BLaER1 (cell line): Measurements from ENCODE around the gene PARN.
A peak's percentile ranks its signal among the peaks of the same experiment; 100 is the strongest.
"Not testable (repeated sequence)": the region's sequence is repeated elsewhere in the genome, so short reads cannot be mapped to it uniquely, and the experiment has no call there.

Experiments used
- H3K27ac ChIP-seq: shearing (Covaris generic); formaldehyde crosslinking; 2 replicates; pipeline ENCODE4 v1.8.1; 2022
- H3K27me3 ChIP-seq: shearing (Covaris generic); formaldehyde crosslinking; 2 replicates; pipeline ENCODE4 v1.8.1; 2022
- H3K36me3 ChIP-seq: shearing (Covaris generic); formaldehyde crosslinking; 2 replicates; pipeline ENCODE4 v1.8.1; 2022
- H3K4me1 ChIP-seq: shearing (Covaris generic); formaldehyde crosslinking; 2 replicates; pipeline ENCODE4 v1.8.1; 2022
- H3K4me2 ChIP-seq: shearing (Covaris generic); formaldehyde crosslinking; 2 replicates; pipeline ENCODE4 v1.8.1; 2022
- H3K4me3 ChIP-seq: shearing (Covaris generic); formaldehyde crosslinking; 2 replicates; pipeline ENCODE4 v1.8.1; 2022
- H3K9ac ChIP-seq: shearing (Covaris generic); formaldehyde crosslinking; 2 replicates; pipeline ENCODE4 v1.8.1; 2022
- H3K9me3 ChIP-seq: shearing (Covaris generic); formaldehyde crosslinking; 2 replicates; pipeline ENCODE4 v1.8.1; 2022
- H4K20me1 ChIP-seq: shearing (Covaris generic); formaldehyde crosslinking; 2 replicates; pipeline ENCODE4 v1.8.1; 2022
- Cebpa-rat ChIP-seq: shearing (Covaris generic); IDR thresholded peaks from 2 replicates; pipeline ENCODE4 v1.8.1; 2022

The PARN gene

DNA sequence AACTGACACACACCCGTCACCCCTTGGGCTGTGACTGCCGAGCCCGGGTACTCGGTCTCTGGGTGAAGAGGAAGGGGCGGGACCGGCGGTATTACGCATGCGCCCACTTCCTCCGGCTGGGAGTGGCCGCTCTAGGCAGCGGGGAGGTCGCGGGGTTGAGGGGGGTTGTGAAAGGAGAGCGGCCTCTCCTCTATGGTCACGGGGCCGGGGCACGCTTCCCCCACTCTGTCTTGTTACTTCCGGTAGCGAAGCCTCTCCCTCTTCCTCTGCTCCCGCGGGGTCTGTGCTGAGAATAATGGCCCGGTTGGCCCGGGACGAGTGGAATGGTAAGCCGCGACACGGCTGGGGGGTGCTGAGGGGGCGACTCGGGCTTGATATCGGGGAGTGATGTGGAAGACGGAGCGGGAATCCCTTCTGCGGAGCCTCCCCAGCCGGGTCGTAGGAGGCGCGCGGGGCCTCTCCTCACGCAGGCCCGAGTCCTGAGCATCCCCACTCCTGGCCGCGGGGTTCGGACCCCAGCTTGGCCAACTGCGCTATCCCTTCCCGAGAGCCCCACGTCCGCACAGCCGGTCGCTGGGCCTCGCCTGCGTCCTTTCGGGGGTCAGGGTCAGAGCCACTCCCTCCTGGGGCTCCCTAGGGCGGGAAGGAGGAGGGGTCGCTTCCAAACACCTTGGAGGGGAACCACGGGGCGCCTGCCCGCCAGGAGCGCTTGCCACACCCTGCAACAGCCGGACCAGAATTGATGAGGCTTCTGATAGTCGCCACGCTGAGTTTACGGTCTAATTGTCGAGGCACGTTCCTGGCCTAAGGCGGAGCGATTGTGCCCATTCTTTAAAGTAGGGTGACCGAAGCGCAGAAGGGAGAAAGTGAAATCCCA, 2.9 kb upstream of the PARN start, which contains the start of gene BFAR:
Gene BFAR (plus strand): TSS at position 259 of the 877 bp plus-strand sequence. CDS start 11,396 bp downstream, outside the sequence.
- peaks cover 44% of the 10 kb centered on the region for H3K4me1 ChIP-seq
- H3K9ac ChIP-seq = peak within 1 kb of the TSS; percentile 96
- H3K4me2 ChIP-seq = peak within 1 kb of the TSS; percentile 90
- peaks cover 50% of the 10 kb centered on the region for H4K20me1 ChIP-seq
- peaks cover 23% of the 10 kb centered on the region for H3K36me3 ChIP-seq
- no peaks in the 10 kb centered on the region for H3K9me3 ChIP-seq
- peak within 1 kb of the TSS; percentile 91 for H3K4me3 ChIP-seq
- peak within 1 kb of the TSS; percentile 89 for H3K27ac ChIP-seq
- no peaks in the 10 kb centered on the region for H3K27me3 ChIP-seq
- TF ChIP-seq Cebpa-rat = no peak

DNA sequence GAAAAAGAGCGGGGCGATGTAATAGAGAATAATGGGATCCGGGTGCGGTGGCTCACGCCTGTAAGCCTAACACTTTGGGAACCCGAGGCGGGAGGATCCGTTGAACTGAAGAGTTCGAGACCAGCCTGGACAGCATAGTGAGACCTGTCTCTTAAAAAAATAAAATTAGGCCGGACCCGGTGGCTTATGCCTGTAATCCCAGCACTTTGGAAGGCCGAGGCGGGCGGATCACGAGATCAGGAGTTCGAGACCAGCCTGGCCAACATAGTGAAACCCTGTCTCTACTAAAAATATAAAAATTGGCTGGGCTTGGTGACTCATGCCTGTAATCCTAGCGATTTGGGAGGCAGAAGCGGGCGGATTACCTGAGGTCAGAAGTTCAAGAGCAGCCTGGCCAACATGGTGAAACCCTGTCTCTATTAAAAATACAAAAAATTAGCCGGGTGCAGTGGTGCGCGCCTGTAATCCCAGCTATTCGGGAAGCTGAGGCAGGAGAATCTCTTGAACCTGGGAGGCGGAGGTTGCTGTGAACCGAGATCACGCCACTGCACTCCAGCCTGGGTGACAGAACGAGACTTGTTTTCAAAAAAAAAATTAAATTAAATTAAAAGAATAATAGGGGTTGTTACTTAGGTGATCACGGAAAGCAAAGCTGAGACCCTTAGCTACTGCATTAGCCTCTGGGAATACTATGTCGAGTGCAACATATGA, 715 bp upstream of the PARN start:
- not testable (repeated sequence) for H3K27me3 ChIP-seq, H3K9me3 ChIP-seq
- H3K27ac ChIP-seq = peak overlapping the region; percentile 94
- H4K20me1 ChIP-seq = peaks cover 28% of the 10 kb centered on the region
- peak overlapping the region; percentile 60 for H3K4me2 ChIP-seq
- peaks cover 49% of the 10 kb centered on the region for H3K4me1 ChIP-seq
- peak overlapping the region; percentile 95; the same call in 1 of the 2 replicates for H3K9ac ChIP-seq
- H3K4me3 ChIP-seq = peak overlapping the region; percentile 91; the same call in 1 of the 2 replicates
- peaks cover 28% of the 10 kb centered on the region for H3K36me3 ChIP-seq

DNA sequence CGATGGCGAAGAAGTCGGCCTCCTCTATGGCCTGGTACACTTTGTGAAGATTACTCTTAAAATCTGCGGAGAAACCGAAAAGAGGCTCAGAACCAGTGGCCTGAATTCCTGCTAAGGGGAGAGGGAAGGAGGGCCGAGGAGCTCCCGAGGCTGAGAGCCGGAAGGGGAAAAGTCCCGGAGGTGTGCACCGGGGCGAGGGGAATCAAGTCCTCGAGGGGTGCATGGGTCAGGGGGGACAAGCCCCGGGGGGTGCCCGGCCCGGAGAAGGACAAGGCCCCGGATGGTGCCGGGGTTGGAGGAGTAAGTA, 495 bp downstream of the PARN start:
- Histone ChIP-seq H3K36me3 (peaks cover 33% of the 10 kb centered on the region), H3K9ac (peak overlapping the region; percentile 95), H3K27ac (peak overlapping the region; percentile 94), H3K27me3 (no peaks in the 10 kb centered on the region), H4K20me1 (peaks cover 16% of the 10 kb centered on the region), H3K4me1 (peaks cover 44% of the 10 kb centered on the region), H3K9me3 (no peaks in the 10 kb centered on the region), H3K4me2 (peak overlapping the region; percentile 96), H3K4me3 (peak overlapping the region; percentile 91)
- TF ChIP-seq Cebpa-rat = no peak

DNA sequence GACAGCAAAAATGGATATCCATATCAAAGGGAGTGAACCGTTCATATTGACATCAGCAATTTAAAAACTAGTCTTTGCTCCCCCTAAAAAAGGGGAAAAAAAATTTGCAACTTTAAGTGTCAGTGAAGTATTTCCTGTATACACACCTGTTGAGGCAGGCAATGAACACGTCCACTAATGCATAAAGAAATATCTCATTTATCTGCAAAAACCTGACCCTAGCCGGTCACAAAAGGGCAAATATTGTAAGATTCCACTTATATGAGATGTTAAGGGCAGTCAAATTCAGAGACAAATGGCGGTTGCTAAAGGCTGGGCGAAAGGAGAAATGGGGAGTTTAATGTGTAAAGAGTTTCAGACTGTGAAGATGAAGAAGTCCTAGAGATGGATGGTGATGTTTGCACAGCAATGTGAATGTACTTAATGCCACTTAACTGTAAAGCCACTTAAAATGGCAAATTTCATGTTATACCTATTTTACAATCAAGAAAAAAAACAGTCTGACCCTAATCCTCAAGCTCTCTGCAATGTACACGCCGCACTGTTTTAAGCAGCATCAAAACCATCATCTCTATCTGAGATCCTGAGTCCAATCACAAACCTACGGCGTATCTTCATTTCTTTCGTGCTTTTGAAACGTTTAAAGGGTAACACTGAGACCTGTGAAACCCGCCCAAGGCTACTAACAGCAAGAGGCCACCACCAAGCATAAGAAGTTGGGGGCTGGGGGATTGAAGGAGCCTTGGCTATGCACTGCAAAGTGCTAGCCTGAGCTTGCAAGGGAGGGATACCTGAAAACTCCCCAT, 1.1 kb downstream of the PARN start:
- H3K4me2 ChIP-seq = peak overlapping the region; percentile 96
- TF ChIP-seq Cebpa-rat = no peak
- peaks cover 38% of the 10 kb centered on the region for H3K36me3 ChIP-seq

DNA sequence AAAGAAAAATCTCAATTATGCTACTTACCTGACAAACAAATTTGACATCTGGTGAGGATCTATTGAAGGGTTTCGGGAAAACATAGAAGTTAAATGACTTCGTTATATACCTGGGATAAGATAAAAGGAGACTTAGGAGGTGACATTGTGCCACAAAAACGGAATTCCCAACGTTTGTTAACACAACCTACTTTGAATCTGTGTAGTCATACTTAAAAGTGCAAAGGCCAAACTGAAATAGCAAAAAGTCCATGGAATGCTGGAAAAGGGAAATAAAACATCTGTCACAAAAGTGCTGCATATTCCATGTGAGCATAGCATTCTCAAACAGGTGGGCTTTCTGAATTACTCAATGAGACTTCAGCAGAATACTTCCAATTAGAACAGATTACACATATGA, 3.0 kb downstream of the PARN start:
- Histone ChIP-seq H3K9ac (no peak overlapping the region), H3K9me3 (no peaks in the 10 kb centered on the region), H3K27me3 (no peaks in the 10 kb centered on the region), H3K27ac (no peak overlapping the region), H4K20me1 (no peaks in the 10 kb centered on the region), H3K4me2 (no peak overlapping the region), H3K4me3 (no peak overlapping the region), H3K36me3 (peaks cover 58% of the 10 kb centered on the region), H3K4me1 (peaks cover 36% of the 10 kb centered on the region)
- no peak for TF ChIP-seq Cebpa-rat

More for the DNA sequence above, 1.1 kb downstream of the PARN start:
- Histone ChIP-seq H4K20me1 (peaks cover 10% of the 10 kb centered on the region), H3K4me3 (peak overlapping the region; percentile 91), H3K9me3 (no peaks in the 10 kb centered on the region), H3K4me1 (peaks cover 39% of the 10 kb centered on the region), H3K27me3 (no peaks in the 10 kb centered on the region), H3K9ac (peak overlapping the region; percentile 95), H3K27ac (peak overlapping the region; percentile 94)

DNA sequence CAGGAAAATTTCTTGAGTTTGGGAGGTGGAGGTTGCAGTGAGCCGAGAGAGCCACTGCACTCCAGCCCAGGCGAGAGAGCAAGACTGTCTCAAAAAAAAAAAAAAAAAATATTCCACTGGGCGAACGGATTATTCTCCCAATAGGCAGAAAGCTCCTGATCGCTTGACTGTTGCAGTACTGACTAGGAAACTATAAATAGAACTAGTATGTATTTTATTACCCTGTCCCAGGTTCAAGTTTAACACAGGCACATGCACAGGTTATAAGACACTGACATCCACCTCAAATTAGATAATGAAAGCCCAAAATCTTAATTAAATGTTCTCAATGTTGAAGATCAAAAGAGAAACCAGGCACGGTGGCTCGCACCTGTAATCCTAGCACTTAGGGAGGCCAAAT, 11.5 kb downstream of the PARN start:
- Histone ChIP-seq H3K27me3 (no peaks in the 10 kb centered on the region), H3K9me3 (no peaks in the 10 kb centered on the region), H3K9ac (no peak overlapping the region), H3K27ac (no peak overlapping the region), H3K4me2 (no peak overlapping the region), H4K20me1 (0 out of 2 replicates have a peak, but pooled peaks cover 6% of the 10 kb centered on the region), H3K4me3 (no peak overlapping the region), H3K36me3 (peaks cover 98% of the 10 kb centered on the region), H3K4me1 (no peaks in the 10 kb centered on the region)
- TF ChIP-seq Cebpa-rat = no peak

DNA sequence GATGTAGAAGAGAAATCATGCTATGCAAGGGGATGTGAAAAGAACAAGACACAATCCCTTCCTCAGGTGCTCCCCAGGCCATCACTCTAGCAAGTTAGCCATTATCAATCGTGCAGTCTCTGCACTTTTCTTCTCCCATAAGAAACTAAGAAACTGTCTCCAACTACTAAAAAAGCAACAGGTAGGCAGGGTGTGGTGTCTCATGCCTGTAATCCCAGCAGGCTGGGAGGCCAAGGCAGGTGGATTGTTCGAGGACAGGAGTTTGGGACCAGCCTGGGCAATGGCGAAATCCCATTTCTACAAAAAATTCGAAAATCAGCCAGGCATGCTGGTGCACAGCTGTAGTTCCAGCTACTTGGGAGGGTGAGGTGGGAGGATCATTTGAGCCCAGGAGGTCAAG, 13.8 kb downstream of the PARN start:
- Histone ChIP-seq H3K9me3 (no peaks in the 10 kb centered on the region), H3K9ac (no peak overlapping the region), H3K4me3 (no peak overlapping the region), H3K4me1 (no peaks in the 10 kb centered on the region), H3K27ac (no peak overlapping the region), H3K36me3 (peaks cover 98% of the 10 kb centered on the region), H4K20me1 (0 out of 2 replicates have a peak, but pooled peaks cover 6% of the 10 kb centered on the region), H3K4me2 (no peak overlapping the region), H3K27me3 (no peaks in the 10 kb centered on the region)
- no peak for TF ChIP-seq Cebpa-rat

DNA sequence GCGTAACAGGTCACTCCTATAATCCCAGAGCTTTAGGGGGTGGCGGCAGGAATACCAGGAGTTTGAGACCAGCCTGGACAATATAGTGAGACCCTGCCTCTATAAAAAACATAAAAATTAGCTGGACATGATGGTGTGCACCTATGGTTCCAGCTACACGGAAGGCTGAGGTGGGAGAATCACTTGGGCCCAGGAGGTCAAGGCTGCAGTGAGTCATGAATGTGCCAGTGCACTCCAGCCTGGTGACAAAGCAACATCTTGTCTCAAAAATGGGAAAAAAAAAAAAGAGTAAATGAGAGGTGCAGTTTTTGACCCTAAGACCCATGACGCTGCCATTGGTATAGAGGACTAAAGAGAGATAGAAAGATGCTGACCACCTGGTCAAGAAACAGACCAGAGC, 16.1 kb downstream of the PARN start:
- H3K27ac ChIP-seq = no peak overlapping the region
- H3K4me2 ChIP-seq = no peak overlapping the region
- 0 out of 2 replicates have a peak, but pooled peaks cover 6% of the 10 kb centered on the region for H4K20me1 ChIP-seq
- no peaks in the 10 kb centered on the region for H3K4me1 ChIP-seq
- H3K4me3 ChIP-seq = no peak overlapping the region
- no peak for TF ChIP-seq Cebpa-rat
- H3K9ac ChIP-seq = no peak overlapping the region
- no peaks in the 10 kb centered on the region for H3K27me3 ChIP-seq
- no peaks in the 10 kb centered on the region for H3K9me3 ChIP-seq
- peaks cover 97% of the 10 kb centered on the region for H3K36me3 ChIP-seq

DNA sequence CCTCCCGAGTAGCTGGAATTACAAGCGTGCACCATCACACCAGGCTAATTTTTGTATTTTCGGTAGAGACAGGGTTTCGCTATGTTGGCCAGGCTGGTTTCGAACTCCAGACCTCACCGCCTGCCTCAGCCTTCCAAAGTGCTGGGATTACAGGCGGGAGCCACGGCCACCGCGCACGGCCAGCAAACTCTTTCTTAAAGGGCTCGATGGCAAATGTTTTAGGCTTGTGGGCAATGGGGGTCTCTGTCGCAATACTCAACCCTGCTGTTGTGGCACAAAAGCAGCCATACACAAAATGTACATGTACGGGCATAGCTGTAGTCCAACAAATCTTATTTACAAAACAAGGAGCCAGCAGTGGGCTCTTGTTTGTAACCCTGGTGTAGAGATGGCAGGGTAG, 18.4 kb downstream of the PARN start:
- no peaks in the 10 kb centered on the region for H3K9me3 ChIP-seq
- no peak overlapping the region for H3K4me3 ChIP-seq
- H3K4me2 ChIP-seq = no peak overlapping the region
- TF ChIP-seq Cebpa-rat = no peak
- no peaks in the 10 kb centered on the region for H3K27me3 ChIP-seq
- peaks cover 91% of the 10 kb centered on the region for H3K36me3 ChIP-seq
- H3K4me1 ChIP-seq = peaks cover 22% of the 10 kb centered on the region
- no peak overlapping the region for H3K9ac ChIP-seq
- H4K20me1 ChIP-seq = 0 out of 2 replicates have a peak, but pooled peaks cover 6% of the 10 kb centered on the region
- H3K27ac ChIP-seq = no peak overlapping the region
